Left lung (tissue), 10 donors: ENCODE measurements around the gene SEZ6. TPM values are rescaled to one million over a fixed set of nuclear protein-coding genes. Genes with fewer than 3 reads are reported as not detected.

Experiments
- ATAC-seq: fragments of 200-7000 bp; cut with Tn5 transposase; one replicate; pipeline ENCODE4 v1.9.1; 2020; ENCODE audit warnings: moderate library complexity
- DNase-seq, 4 donors: peaks; one replicate each; pipeline ENCODE4 v3.0.0-alpha.2; 2013 to 2020
- H3K27ac ChIP-seq, 2 donors: fragments of 200-600 bp; sonication (generic) in 1 of 2; one replicate each; pipeline versions ENCODE4 v1.5.0 to v1.8.0; 2020 to 2021
- H3K27me3 ChIP-seq, 2 donors: fragments of 200-600 bp; sonication (generic) in 1 of 2; one replicate each; pipeline versions ENCODE4 v1.5.0 to v1.8.0; 2020 to 2021
- H3K36me3 ChIP-seq, 2 donors: fragments of 200-600 bp; sonication (generic) in 1 of 2; one replicate each; pipeline versions ENCODE4 v1.5.0 to v1.8.0; 2020 to 2021
- H3K4me1 ChIP-seq, 2 donors: fragments of 200-600 bp; one replicate each; pipeline ENCODE4 v1.8.0; 2021
- H3K4me3 ChIP-seq, 2 donors: fragments of 200-600 bp; sonication (generic) in 1 of 2; one replicate each; pipeline versions ENCODE4 v1.5.0 to v1.8.0; 2020 to 2021; ENCODE audit warnings: mild to moderate bottlenecking in 1 of 2
- H3K9me3 ChIP-seq, 2 donors: fragments of 200-600 bp; sonication (generic) in 1 of 2; one replicate each; pipeline versions ENCODE4 v1.5.0 to v1.8.0; 2020 to 2021
- CTCF ChIP-seq, 2 donors: fragments of 200-600 bp; sonication (generic) in 1 of 2; IDR thresholded peaks; one replicate each; pipeline versions ENCODE4 v1.5.0 to v1.8.0; 2021; ENCODE audit warnings: antibody characterized with exemption in 2 of 2
- intact Hi-C, 2 donors: fragments of 100-400 bp; cut with DNase I; formaldehyde crosslinking; loops; one replicate each; pipeline versions ENCODE4 v1.11.2 to v1.14.2; 2022
- polyA plus RNA-seq, 6 donors: library from polyadenylated mRNA; unstranded; fragments of 120-200 nt; gene quantifications; one replicate each; pipeline ENCODE4 v1.2.1, GENCODE V29; 2013; ENCODE audit not compliant: insufficient read length in 6 of 6
- total RNA-seq, 2 donors: library from RNA; stranded (reverse); fragmentation: NEBNext Ultra II Directional; extraction: Animal tissue kit (Norgen Biotek cat#: 25700); gene quantifications; one replicate each; pipeline ENCODE4 v1.2.1, GENCODE V29; 2021
- donor health status: DM: no; HTN: yes; CAD: no.
- donor health status: DM: no; HTN: no; CAD: no.

Gene SEZ6
- total and polyA plus RNA-seq, 8 donors = 0.09 to 1.2 (median 0.81) TPM; not detected in 1

GRCh38 chr17:29049541-29050145, 43.8 kb upstream of the SEZ6 start:
- no peak for DNase-seq
- Histone ChIP-seq H3K27ac (no peak overlapping the region), H3K36me3 (no peaks in the 10 kb centered on the region), H3K4me3 (no peak overlapping the region), H3K4me1 (no peaks in the 10 kb centered on the region), H3K27me3 (peaks cover 0 to 14% of the 10 kb centered on the region in 2 donors), H3K9me3 (no peaks in the 10 kb centered on the region)
- no peak for TF ChIP-seq CTCF (IDR thresholded peaks at IDR 0.05)
- no peak for ATAC-seq
- intact Hi-C loops = no loop called here

- ATAC-seq = no peak
- no peak overlapping the region for H3K4me3 ChIP-seq
- no peaks in the 10 kb centered on the region for H3K9me3 ChIP-seq
- no peak overlapping the region for H3K27ac ChIP-seq
- no peaks in the 10 kb centered on the region for H3K36me3 ChIP-seq
- intact Hi-C loops = no loop called here
- H3K4me1 ChIP-seq = no peaks in the 10 kb centered on the region
- no peak for TF ChIP-seq CTCF (IDR thresholded peaks at IDR 0.05)
- H3K27me3 ChIP-seq = peaks cover 0 to 14% of the 10 kb centered on the region in 2 donors
- no peak for DNase-seq
Observed at GRCh38 chr17:29048440-29049368, 42.9 kb upstream of the SEZ6 start.

GRCh38 chr17:29046473-29046839, 40.6 kb upstream of the SEZ6 start:
- no peak for TF ChIP-seq CTCF (IDR thresholded peaks at IDR 0.05)
- ATAC-seq = no peak

GRCh38 chr17:29045734-29046472, 40.1 kb upstream of the SEZ6 start:
- Histone ChIP-seq H3K27me3 (peaks cover 0 to 14% of the 10 kb centered on the region in 2 donors), H3K4me3 (no peak overlapping the region), H3K36me3 (no peaks in the 10 kb centered on the region), H3K9me3 (no peaks in the 10 kb centered on the region), H3K27ac (no peak overlapping the region), H3K4me1 (peaks cover 6 to 15% of the 10 kb centered on the region in 2 donors)
- DNase-seq (no peak), ATAC-seq (no peak)
- TF ChIP-seq CTCF (IDR thresholded peaks at IDR 0.05) = no peak
- intact Hi-C loops = no loop called here

More at GRCh38 chr17:29046473-29046839, 40.6 kb upstream of the SEZ6 start:
- DNase-seq = no peak
- no peaks in the 10 kb centered on the region for H3K9me3 ChIP-seq
- intact Hi-C loops = no loop called here
- H3K36me3 ChIP-seq = no peaks in the 10 kb centered on the region
- H3K27ac ChIP-seq = no peak overlapping the region
- H3K27me3 ChIP-seq = peaks cover 0 to 14% of the 10 kb centered on the region in 2 donors
- no peak overlapping the region for H3K4me3 ChIP-seq
- peaks cover 6 to 15% of the 10 kb centered on the region in 2 donors for H3K4me1 ChIP-seq

- Histone ChIP-seq H3K27me3 (peaks cover 0 to 14% of the 10 kb centered on the region in 2 donors), H3K9me3 (no peaks in the 10 kb centered on the region), H3K4me3 (no peak overlapping the region), H3K36me3 (no peaks in the 10 kb centered on the region), H3K27ac (no peak overlapping the region), H3K4me1 (peaks cover 6 to 15% of the 10 kb centered on the region in 2 donors)
- ATAC-seq = no peak
- no peak for TF ChIP-seq CTCF (IDR thresholded peaks at IDR 0.05)
- DNase-seq = no peak
- intact Hi-C loops = no loop called here
Observed at GRCh38 chr17:29045026-29045425, 39.2 kb upstream of the SEZ6 start.
